HG03280 (cell line): Measurements from ENCODE around the gene UBALD2.

ENCODE experiments used
- ATAC-seq: cut with Tn5 transposase; IDR thresholded peaks from one replicate; pipeline ENCODE4 v1.9.1; 2021; ENCODE audit warnings: mild to moderate bottlenecking, moderate library complexity; ENCODE audit not compliant: unreplicated experiment

The UBALD2 gene

GRCh38 chr17:76317535-76317934 lies 52.4 kb downstream of the UBALD2 start:
- ATAC-seq: no peak

GRCh38 chr17:76318586-76318985 lies 53.4 kb downstream of the UBALD2 start:
- no peak for ATAC-seq
